PC-3 (cell line): ENCODE data around the gene FIBCD1. TPM values are rescaled to one million over a fixed set of nuclear protein-coding genes. Genes with fewer than 3 reads are reported as not detected.

Source experiments
- ATAC-seq: fragments of 200-7000 bp; cut with Tn5 transposase; 2 replicates; pipeline ENCODE4 v1.9.1; 2020; ENCODE audit warnings: mild to moderate bottlenecking, moderate library complexity
- BruUV-seq: library from RNA; stranded (reverse); fragments of 400-500 nt; replicated peaks from 2 replicates; lab custom pipeline; 2021; lab: Mats Ljungman, UMichigan
- CTCF ChIA-PET: fragments of 300-600 bp; sonication (Branson Sonifier 250); formaldehyde crosslinking; loops from one replicate; lab custom pipeline; 2022; ENCODE audit warnings: antibody characterized with exemption; lab: Charles Lee
- POLR2A ChIA-PET: fragments of 300-600 bp; sonication (Branson Sonifier 250); formaldehyde crosslinking; loops from one replicate; lab custom pipeline; 2022; ENCODE audit warnings: antibody characterized with exemption; ENCODE audit not compliant: unreplicated experiment; lab: Charles Lee
- DNase-seq: peaks from one replicate; pipeline ENCODE4 v3.0.0-alpha.2; 2015
- H2AFZ ChIP-seq: fragments of 300-600 bp; sonication (generic); 2 replicates; pipeline ENCODE4 v1.6.0; 2016; ENCODE audit warnings: antibody characterized with exemption, low read length
- H3F3A ChIP-seq: fragments of 300-600 bp; sonication (generic); one replicate; pipeline ENCODE4 v1.6.0; 2017; ENCODE audit warnings: antibody characterized with exemption, low read length, control low read depth, mild to moderate bottlenecking; ENCODE audit not compliant: unreplicated experiment
- H3K27ac ChIP-seq: fragments of 300-600 bp; sonication (generic); 2 replicates; pipeline ENCODE4 v1.5.1; 2016; ENCODE audit warnings: mild to moderate bottlenecking, low read length
- H3K27me3 ChIP-seq: fragments of 300-600 bp; sonication (generic); 2 replicates; pipeline ENCODE4 v1.6.1; 2016; ENCODE audit warnings: low read length, mixed read lengths
- H3K36me3 ChIP-seq: fragments of 300-600 bp; sonication (generic); 2 replicates; pipeline ENCODE4 v1.6.1; 2016; ENCODE audit warnings: low read depth, mixed run types, low read length, mixed read lengths
- H3K4me1 ChIP-seq: fragments of 300-600 bp; sonication (generic); 2 replicates; pipeline ENCODE4 v1.5.1; 2016; ENCODE audit warnings: low read length; ENCODE audit not compliant: insufficient read depth
- H3K4me2 ChIP-seq: fragments of 300-600 bp; sonication (generic); 2 replicates; pipeline ENCODE4 v1.6.0; 2016; ENCODE audit warnings: low read length
- H3K4me3 ChIP-seq: fragments of 300-600 bp; sonication (generic); 2 replicates; pipeline ENCODE4 v1.5.1; 2016; ENCODE audit warnings: mild to moderate bottlenecking, low read length, mixed read lengths
- H3K79me2 ChIP-seq: fragments of 300-600 bp; sonication (generic); 2 replicates; pipeline ENCODE4 v1.6.1; 2017; ENCODE audit warnings: low read length, mixed read lengths
- H3K9ac ChIP-seq: fragments of 300-600 bp; sonication (generic); 2 replicates; pipeline ENCODE4 v1.6.0; 2016; ENCODE audit warnings: mild to moderate bottlenecking, low read length
- H3K9me2 ChIP-seq: fragments of 300-600 bp; sonication (generic); replicated peaks from 2 replicates; pipeline ENCODE4 v1.6.1; 2016; ENCODE audit warnings: mixed run types, low read length, mixed read lengths
- H3K9me3 ChIP-seq: fragments of 300-600 bp; sonication (generic); 2 replicates; pipeline ENCODE4 v1.6.1; 2016; ENCODE audit warnings: low read length, mixed read lengths
- H4K20me1 ChIP-seq: fragments of 300-600 bp; sonication (generic); 2 replicates; pipeline ENCODE4 v1.6.1; 2016; ENCODE audit warnings: low read length, mixed read lengths
- CTCF ChIP-seq: fragments of 300-600 bp; sonication (generic); conservative IDR thresholded peaks from 2 replicates; pipeline ENCODE4 v1.5.1; 2017; ENCODE audit warnings: antibody characterized with exemption, low read depth, mild to moderate bottlenecking, low read length
- EZH2 ChIP-seq: fragments of 300-600 bp; sonication (generic); IDR thresholded peaks from one replicate; pipeline ENCODE4 v1.6.1; 2017; ENCODE audit warnings: antibody characterized with exemption, mild to moderate bottlenecking, low read length; ENCODE audit not compliant: unreplicated experiment
- EZH2phosphoT487 ChIP-seq: fragments of 300-600 bp; sonication (generic); IDR thresholded peaks from 2 replicates; pipeline ENCODE4 v1.6.1; 2018; ENCODE audit warnings: mild to moderate bottlenecking, antibody characterized with exemption, low read length, borderline replicate concordance
- intact Hi-C: fragments of 100-400 bp; cut with micrococcal nuclease; formaldehyde crosslinking; loops from 2 replicates; pipeline ENCODE4 v1.9.0; 2023
- total RNA-seq: library from RNA; depleted of rRNA; stranded (reverse); fragments of >200 nt; gene quantifications from 2 replicates; pipeline ENCODE4 v1.2.3, GENCODE V29; 2014

The FIBCD1 gene
- total RNA-seq, 1 experiment from 2014 or later: 8.9 TPM

- Histone ChIP-seq H3K79me2 (no peaks in the 10 kb centered on the region), H3K9me3 (no peaks in the 10 kb centered on the region), H4K20me1 (no peaks in the 10 kb centered on the region), H3K9ac (no peak overlapping the region), H2AFZ (no peak overlapping the region), H3K9me2 (no peaks in the 10 kb centered on the region), H3K4me3 (no peak overlapping the region), H3F3A (no peaks in the 10 kb centered on the region), H3K36me3 (no peaks in the 10 kb centered on the region), H3K4me2 (no peak overlapping the region), H3K27ac (no peak overlapping the region), H3K27me3 (no peaks in the 10 kb centered on the region), H3K4me1 (no peaks in the 10 kb centered on the region)
- ATAC-seq (no peak), DNase-seq (no peak)
- TF ChIP-seq EZH2: no peak
- no peak for TF ChIP-seq EZH2phosphoT487
- TF ChIP-seq CTCF: no peak
- no TSS peak for BruUV-seq
- POLR2A ChIA-PET: interaction anchor here (0.6 kb wide), 1 partner anchor 93 kb away, joined by 4 read pairs; no protein-coding TSS in a partner anchor
- intact Hi-C loops: no loop called here
- CTCF ChIA-PET: no interaction called here
These were observed 36.1 kb upstream of the FIBCD1 start for GRCh38 chr9:130975156-130975555.

GRCh38 chr9:130974697-130975096, 35.6 kb upstream of the FIBCD1 start:
- Histone ChIP-seq H3K4me3 (no peak overlapping the region), H3F3A (no peaks in the 10 kb centered on the region), H2AFZ (no peak overlapping the region), H3K4me2 (no peak overlapping the region), H3K9me2 (no peaks in the 10 kb centered on the region), H3K79me2 (no peaks in the 10 kb centered on the region), H3K4me1 (no peaks in the 10 kb centered on the region), H3K9ac (no peak overlapping the region), H3K27me3 (no peaks in the 10 kb centered on the region), H3K36me3 (no peaks in the 10 kb centered on the region), H4K20me1 (no peaks in the 10 kb centered on the region), H3K9me3 (no peaks in the 10 kb centered on the region), H3K27ac (no peak overlapping the region)
- no TSS peak for BruUV-seq
- ChIA-PET CTCF (no interaction called here), POLR2A (no interaction called here)
- intact Hi-C loops: no loop called here
- no peak for TF ChIP-seq EZH2phosphoT487
- no peak for TF ChIP-seq CTCF
- no peak for TF ChIP-seq EZH2
- DNase-seq (no peak), ATAC-seq (no peak)

GRCh38 chr9:130973686-130974281, 34.7 kb upstream of the FIBCD1 start:
- Histone ChIP-seq H3K4me3 (no peak overlapping the region), H3K27me3 (no peaks in the 10 kb centered on the region), H3K9me3 (no peaks in the 10 kb centered on the region), H3K9ac (no peak overlapping the region), H4K20me1 (no peaks in the 10 kb centered on the region), H3F3A (no peaks in the 10 kb centered on the region), H3K36me3 (no peaks in the 10 kb centered on the region), H2AFZ (no peak overlapping the region), H3K4me1 (no peaks in the 10 kb centered on the region), H3K79me2 (no peaks in the 10 kb centered on the region), H3K9me2 (no peaks in the 10 kb centered on the region), H3K4me2 (no peak overlapping the region), H3K27ac (no peak overlapping the region)
- intact Hi-C loops: no loop called here
- POLR2A ChIA-PET: no interaction called here
- TF ChIP-seq EZH2phosphoT487: no peak
- no peak for TF ChIP-seq CTCF
- TF ChIP-seq EZH2: no peak
- CTCF ChIA-PET: no interaction called here
- DNase-seq (no peak), ATAC-seq (no peak)
- BruUV-seq: no TSS peak
